HCT116 (cell line): ENCODE data around the gene ZFP69B.

Experiments
- FOSL1 ChIP-seq: IDR thresholded peaks from 2 replicates; pipeline ENCODE4 v1.6.1; 2012; ENCODE audit warnings: low read depth
- POLR2A ChIP-seq: IDR thresholded peaks from 2 replicates; pipeline ENCODE4 v1.7.0; 2011; ENCODE audit warnings: borderline replicate concordance; ENCODE audit not compliant: insufficient read depth, insufficient read length; ENCODE audit errors: extremely low read depth
- TF ChIP-seq, protein P1 (sequence below), 3 experiments: fragments of 200-600 bp in 1 of 3; sonication (generic) in 1 of 3; IDR thresholded peaks in 2 of 3; conservative IDR thresholded peaks in 1 of 3; 2 replicates each; pipeline ENCODE4 v1.5.1; 2012 to 2017; ENCODE audit warnings: low read depth in 2 of 3, low read length in 2 of 3, antibody characterized with exemption in 1 of 3, borderline replicate concordance in 1 of 3, control low read depth in 1 of 3, mild to moderate bottlenecking in 1 of 3, mixed read lengths in 1 of 3, mixed run types in 1 of 3, moderate library complexity in 1 of 3; ENCODE audit not compliant: insufficient read depth in 1 of 3

DNA sequence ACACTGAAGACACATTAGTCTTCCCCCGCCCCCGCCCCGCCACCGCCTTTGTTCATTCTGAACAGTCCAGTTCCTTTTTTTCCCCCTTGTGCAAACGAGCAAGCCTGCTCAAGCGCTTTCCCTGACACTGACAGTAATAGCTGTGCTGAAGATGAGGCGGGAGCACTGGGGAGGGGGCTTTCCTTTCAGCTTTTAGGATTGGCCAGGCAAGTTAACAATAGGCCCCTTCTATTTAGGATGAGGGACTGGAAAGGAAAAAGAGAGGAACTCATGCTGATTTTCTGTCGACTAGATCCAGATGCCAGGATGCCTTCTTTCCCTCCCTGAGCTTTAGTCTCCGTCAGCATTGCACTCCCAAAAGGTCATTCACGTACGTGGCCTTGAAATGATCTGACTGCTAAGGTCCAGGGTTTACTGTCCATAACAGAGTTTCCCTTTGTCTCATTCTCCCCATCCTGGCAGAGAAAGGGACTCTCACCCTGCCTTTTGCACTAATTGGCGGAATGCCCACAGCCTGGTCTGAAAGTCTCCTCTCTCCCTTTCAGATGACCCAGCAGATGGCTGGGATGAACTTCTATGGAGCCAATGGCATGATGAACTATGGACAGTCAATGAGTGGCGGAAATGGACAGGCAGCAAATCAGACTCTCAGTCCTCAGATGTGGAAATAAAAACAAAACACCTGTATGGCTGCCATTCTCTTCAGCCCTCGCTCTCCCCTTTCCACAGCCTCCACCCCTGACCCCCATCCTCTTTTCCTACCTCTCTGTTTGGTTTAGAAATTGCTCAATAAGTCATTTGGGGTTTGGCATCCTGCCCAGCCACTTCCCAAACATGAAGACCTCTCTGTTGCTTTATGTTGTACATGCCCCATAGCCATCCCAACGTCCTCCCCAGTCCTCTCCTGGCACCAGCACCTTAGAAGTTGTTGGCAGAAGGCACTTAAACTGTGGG lies 28.6 kb upstream of the ZFP69B start:
- TF ChIP-seq, protein P1, sequence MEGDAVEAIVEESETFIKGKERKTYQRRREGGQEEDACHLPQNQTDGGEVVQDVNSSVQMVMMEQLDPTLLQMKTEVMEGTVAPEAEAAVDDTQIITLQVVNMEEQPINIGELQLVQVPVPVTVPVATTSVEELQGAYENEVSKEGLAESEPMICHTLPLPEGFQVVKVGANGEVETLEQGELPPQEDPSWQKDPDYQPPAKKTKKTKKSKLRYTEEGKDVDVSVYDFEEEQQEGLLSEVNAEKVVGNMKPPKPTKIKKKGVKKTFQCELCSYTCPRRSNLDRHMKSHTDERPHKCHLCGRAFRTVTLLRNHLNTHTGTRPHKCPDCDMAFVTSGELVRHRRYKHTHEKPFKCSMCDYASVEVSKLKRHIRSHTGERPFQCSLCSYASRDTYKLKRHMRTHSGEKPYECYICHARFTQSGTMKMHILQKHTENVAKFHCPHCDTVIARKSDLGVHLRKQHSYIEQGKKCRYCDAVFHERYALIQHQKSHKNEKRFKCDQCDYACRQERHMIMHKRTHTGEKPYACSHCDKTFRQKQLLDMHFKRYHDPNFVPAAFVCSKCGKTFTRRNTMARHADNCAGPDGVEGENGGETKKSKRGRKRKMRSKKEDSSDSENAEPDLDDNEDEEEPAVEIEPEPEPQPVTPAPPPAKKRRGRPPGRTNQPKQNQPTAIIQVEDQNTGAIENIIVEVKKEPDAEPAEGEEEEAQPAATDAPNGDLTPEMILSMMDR (IDR thresholded peaks at IDR 0.05 in 2 of 3, conservative IDR thresholded peaks at IDR 0.05 in 1 of 3; ENCODE audit: borderline replicate concordance in 1 of 3, insufficient read depth in 1 of 3, low read depth in 2 of 3, low read length in 2 of 3): no peak
- TF ChIP-seq FOSL1 (no peak), POLR2A (no peak)
